ENCODE results near the gene TGFA. TPM values are rescaled to one million over a fixed set of nuclear protein-coding genes. Genes with fewer than 3 reads are reported as not detected.

The TGFA gene
- total and polyA plus RNA-seq, 10 of the 15 experiments (the other 5 are each of a cell fraction or from before 2014, with no cell fraction given), result 0.03 to 0.23 TPM; not detected in 8

DNA sequence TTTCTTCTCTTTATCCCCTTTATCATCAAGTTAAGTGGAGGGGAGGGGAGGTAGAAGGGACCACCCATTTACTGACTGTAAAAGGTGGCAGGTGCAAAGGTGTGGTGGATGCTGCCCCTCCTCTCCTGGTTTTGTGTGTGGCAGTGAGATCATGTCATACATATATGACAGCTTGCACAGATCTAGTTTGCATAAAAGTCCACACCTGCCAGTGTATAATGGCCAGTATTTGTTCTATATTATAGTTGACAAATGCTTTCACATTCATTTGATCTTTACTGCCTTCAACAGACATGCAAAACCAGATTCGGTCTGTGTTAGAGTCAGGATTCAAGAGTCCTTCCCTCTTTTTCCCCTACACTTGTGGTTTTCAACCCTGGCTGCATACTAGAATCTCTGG is 55.1 kb downstream of the TGFA start:
- Histone ChIP-seq H3K27ac (ENCODE audit: control insufficient read depth, insufficient read depth) (no peak overlapping the region), H2AFZ (ENCODE audit: control insufficient read depth, low read depth, low read length) (no peak overlapping the region), H4K20me1 (ENCODE audit: control insufficient read depth, insufficient read depth) (no peaks in the 10 kb centered on the region), H3K36me3 (ENCODE audit: control insufficient read depth in 2 of 2, insufficient read depth in 2 of 2, low read length in 1 of 2) (no peaks in the 10 kb centered on the region), H3K4me3 (no peak overlapping the region), H3K79me2 (ENCODE audit: control insufficient read depth, insufficient read depth, low read length) (no peaks in the 10 kb centered on the region), H3K9me3 (replicated peaks; ENCODE audit: control insufficient read depth, insufficient read depth, low read length) (no peaks in the 10 kb centered on the region), H3K4me1 (ENCODE audit: control insufficient read depth, insufficient read depth, low read length) (no peaks in the 10 kb centered on the region), H3K9ac (ENCODE audit: control insufficient read depth, insufficient read depth, low read length) (no peak overlapping the region), H3K4me2 (ENCODE audit: control insufficient read depth, insufficient read depth) (no peak overlapping the region), H3K27me3 (replicated peaks in 1 of 2; ENCODE audit: control insufficient read depth in 2 of 2, insufficient read depth in 2 of 2, low read length in 1 of 2) (no peaks in the 10 kb centered on the region; a peak in 3 of 4 replicates)
- BruUV-seq (replicated peaks), result no TSS peak
- in situ Hi-C loops (cut with MboI), result no loop called here
- intact Hi-C loops (cut with micrococcal nuclease; ENCODE audit: unreplicated experiment), result no loop called here
- FAIRE-seq (no peak), DNase-seq (ENCODE audit: low read depth, low spot score) (no peak), ATAC-seq (no peak)
- ChIA-PET SMC1A (ENCODE audit: uncharacterized antibody, unreplicated experiment) (no interaction called here), RAD21 (ENCODE audit: unreplicated experiment) (no interaction called here), CTCF (no interaction called here), POLR2A (no interaction called here)
- TF ChIP-seq MAX (IDR thresholded peaks at IDR 0.05; ENCODE audit: low read depth, low read length) (no peak), MTA2 (IDR thresholded peaks at IDR 0.05; ENCODE audit: low read depth) (no peak), CEBPB (IDR thresholded peaks at IDR 0.05; ENCODE audit: borderline replicate concordance in 1 of 2, low read depth in 2 of 2, low read length in 2 of 2) (no peak), ZNF384 (IDR thresholded peaks at IDR 0.05; ENCODE audit: borderline replicate concordance, low read depth, low read length) (no peak), RUNX3 (IDR thresholded peaks at IDR 0.05; ENCODE audit: low read length) (no peak), TARDBP (IDR thresholded peaks at IDR 0.05; ENCODE audit: borderline replicate concordance) (no peak), ATF3 (IDR thresholded peaks at IDR 0.05; ENCODE audit: borderline replicate concordance, extremely low read depth, low read depth, low read length) (no peak), SUPT20H (IDR thresholded peaks at IDR 0.05; ENCODE audit: borderline replicate concordance, control insufficient read depth, low read depth, low read length) (no peak), BCL11A (IDR thresholded peaks at IDR 0.05; ENCODE audit: low read depth, low read length) (no peak)
- TF ChIP-seq, protein P1, sequence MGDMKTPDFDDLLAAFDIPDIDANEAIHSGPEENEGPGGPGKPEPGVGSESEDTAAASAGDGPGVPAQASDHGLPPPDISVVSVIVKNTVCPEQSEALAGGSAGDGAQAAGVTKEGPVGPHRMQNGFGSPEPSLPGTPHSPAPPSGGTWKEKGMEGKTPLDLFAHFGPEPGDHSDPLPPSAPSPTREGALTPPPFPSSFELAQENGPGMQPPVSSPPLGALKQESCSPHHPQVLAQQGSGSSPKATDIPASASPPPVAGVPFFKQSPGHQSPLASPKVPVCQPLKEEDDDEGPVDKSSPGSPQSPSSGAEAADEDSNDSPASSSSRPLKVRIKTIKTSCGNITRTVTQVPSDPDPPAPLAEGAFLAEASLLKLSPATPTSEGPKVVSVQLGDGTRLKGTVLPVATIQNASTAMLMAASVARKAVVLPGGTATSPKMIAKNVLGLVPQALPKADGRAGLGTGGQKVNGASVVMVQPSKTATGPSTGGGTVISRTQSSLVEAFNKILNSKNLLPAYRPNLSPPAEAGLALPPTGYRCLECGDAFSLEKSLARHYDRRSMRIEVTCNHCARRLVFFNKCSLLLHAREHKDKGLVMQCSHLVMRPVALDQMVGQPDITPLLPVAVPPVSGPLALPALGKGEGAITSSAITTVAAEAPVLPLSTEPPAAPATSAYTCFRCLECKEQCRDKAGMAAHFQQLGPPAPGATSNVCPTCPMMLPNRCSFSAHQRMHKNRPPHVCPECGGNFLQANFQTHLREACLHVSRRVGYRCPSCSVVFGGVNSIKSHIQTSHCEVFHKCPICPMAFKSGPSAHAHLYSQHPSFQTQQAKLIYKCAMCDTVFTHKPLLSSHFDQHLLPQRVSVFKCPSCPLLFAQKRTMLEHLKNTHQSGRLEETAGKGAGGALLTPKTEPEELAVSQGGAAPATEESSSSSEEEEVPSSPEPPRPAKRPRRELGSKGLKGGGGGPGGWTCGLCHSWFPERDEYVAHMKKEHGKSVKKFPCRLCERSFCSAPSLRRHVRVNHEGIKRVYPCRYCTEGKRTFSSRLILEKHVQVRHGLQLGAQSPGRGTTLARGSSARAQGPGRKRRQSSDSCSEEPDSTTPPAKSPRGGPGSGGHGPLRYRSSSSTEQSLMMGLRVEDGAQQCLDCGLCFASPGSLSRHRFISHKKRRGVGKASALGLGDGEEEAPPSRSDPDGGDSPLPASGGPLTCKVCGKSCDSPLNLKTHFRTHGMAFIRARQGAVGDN (IDR thresholded peaks at IDR 0.05), result no peak
- TF ChIP-seq, protein P2, sequence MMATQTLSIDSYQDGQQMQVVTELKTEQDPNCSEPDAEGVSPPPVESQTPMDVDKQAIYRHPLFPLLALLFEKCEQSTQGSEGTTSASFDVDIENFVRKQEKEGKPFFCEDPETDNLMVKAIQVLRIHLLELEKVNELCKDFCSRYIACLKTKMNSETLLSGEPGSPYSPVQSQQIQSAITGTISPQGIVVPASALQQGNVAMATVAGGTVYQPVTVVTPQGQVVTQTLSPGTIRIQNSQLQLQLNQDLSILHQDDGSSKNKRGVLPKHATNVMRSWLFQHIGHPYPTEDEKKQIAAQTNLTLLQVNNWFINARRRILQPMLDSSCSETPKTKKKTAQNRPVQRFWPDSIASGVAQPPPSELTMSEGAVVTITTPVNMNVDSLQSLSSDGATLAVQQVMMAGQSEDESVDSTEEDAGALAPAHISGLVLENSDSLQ (IDR thresholded peaks at IDR 0.05), result no peak
- TF ChIP-seq, protein P3, sequence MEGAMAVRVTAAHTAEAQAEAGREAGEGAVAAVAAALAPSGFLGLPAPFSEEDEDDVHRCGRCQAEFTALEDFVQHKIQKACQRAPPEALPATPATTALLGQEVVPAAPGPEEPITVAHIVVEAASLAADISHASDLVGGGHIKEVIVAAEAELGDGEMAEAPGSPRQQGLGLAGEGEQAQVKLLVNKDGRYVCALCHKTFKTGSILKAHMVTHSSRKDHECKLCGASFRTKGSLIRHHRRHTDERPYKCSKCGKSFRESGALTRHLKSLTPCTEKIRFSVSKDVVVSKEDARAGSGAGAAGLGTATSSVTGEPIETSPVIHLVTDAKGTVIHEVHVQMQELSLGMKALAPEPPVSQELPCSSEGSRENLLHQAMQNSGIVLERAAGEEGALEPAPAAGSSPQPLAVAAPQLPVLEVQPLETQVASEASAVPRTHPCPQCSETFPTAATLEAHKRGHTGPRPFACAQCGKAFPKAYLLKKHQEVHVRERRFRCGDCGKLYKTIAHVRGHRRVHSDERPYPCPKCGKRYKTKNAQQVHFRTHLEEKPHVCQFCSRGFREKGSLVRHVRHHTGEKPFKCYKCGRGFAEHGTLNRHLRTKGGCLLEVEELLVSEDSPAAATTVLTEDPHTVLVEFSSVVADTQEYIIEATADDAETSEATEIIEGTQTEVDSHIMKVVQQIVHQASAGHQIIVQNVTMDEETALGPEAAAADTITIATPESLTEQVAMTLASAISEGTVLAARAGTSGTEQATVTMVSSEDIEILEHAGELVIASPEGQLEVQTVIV (IDR thresholded peaks at IDR 0.05; ENCODE audit: borderline replicate concordance, partially characterized antibody), result no peak
- 4% methylated on average over 1 of the region's 1 CpG for WGBS (ENCODE audit: insufficient coverage, insufficient replicate concordance, low lambda C conversion rate, missing lambda C conversion rate)
